Measurements from ENCODE around the gene SEMA3F.

The SEMA3F gene

DNA sequence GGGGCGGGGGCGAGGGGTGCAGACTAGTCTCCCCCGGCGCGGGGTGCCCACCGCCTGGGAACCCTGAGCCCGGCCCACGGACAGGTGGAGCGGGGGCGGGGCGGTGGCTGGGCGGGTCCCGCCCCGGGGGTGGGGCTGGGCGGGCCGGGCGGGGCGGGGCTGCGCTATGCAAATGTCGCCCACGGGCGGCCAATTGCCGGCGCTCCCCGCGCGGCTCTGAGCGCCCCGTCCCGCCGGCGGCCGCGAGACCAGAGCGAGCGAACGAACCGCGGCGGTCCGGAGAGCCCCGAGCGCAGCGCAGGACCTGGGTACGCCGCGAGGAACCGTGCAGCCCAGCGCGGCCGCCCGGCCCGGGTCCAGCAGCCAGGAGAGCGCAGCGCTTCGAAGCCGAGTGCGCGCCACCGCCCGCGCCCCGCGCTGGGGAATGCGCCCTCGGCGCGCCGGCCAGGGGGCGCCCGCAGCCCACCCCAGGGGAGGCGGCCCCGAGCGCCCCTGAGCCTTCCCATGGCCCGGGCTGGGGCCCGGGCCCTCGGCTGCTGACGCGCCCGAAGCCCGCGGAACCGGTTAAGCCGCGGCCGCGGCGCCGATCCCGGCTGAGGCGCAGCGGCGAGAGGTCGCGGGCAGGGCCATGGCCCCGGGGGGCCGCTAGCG lies at the start of gene SEMA3F:
Gene SEMA3F (plus strand): TSS at position 485 of the 651 bp plus-strand sequence. CDS start 4,299 bp downstream, outside the sequence.
- DNase-seq: peak; percentile 68

GRCh38 chr3:50111757-50112156 lies 43.4 kb upstream of the SEMA3F start:
- no peak for DNase-seq

DNA sequence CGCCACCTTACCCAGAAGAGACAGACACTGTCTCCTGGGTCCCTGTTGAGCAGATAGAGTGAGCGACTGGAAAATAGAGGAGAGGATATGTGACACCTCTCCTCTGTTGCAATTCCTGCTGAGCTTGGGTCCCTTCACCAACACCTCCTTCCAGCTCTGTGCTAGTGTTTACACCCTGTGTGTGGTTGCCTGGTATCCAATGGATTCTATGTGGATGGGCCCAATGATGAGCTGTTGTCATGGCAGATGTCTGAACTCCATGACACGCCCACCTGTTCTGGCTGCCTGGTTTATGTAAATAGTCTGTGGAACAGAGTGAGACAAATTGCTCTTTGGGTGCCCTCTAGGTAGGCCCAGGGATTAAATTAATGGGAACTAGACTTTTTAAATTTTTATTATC lies 42.7 kb upstream of the SEMA3F start:
- no peak for DNase-seq

GRCh38 chr3:50117120-50117519 lies 38.0 kb upstream of the SEMA3F start:
- DNase-seq: no peak

DNA sequence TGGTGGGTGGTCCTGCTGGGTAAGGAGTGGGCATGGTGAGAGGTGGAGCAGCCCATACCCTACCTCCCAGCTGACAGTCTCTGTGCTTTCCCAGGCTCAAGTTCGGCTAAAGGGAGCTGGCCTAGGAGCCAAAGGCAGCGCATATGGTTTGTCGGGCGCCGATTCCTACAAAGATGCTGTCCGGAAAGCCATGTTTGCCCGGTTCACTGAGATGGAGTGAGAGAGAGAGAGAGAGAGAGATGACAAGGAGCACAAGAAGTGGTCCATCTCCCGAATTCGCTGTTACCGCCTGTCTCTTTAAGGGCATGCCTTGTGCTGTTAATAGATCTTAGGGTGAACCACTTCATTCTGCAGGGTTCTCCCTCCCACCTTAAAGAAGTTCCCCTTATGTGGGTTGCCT lies 36.9 kb upstream of the SEMA3F start:
- DNase-seq: no peak

- DNase-seq: no peak
These were observed 35.3 kb upstream of the SEMA3F start for GRCh38 chr3:50119786-50120185.

DNA sequence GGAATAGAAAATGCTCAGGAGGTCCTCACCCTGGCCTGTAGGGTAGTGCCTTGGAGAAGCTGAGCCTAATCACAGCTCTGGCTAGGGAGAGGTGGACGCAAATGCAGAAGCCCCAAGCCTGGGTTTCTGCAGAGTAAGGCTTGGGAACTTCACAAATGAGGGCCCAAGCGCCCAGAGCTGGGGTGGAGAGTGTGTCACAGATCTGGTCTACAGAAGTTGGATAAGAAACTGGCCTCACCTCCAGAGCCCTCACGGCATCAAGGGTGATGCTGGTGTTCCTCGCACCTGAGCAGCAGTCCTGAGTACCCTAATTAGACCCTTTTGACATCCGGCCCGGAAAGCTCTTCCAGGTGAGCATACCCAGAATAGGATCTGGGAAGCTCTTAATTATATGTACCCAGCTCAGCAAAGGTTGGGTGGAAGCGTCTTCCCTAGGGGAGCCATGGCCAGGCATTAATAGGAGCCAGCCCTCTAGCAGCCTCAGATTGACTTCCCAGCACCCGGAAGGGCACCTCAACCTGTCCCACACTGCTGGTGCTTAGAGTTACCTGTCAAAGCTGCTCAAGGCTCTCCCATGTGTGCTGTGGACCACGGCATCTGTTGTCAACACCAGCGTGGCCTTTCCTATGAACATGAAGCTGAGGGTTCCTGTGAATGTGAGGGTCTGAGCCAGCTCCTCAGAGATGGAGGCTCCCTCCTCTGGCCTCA lies 34.6 kb upstream of the SEMA3F start:
- no peak for DNase-seq

GRCh38 chr3:50121072-50122032 lies 33.8 kb upstream of the SEMA3F start:
- peak; percentile 74 for DNase-seq

DNA sequence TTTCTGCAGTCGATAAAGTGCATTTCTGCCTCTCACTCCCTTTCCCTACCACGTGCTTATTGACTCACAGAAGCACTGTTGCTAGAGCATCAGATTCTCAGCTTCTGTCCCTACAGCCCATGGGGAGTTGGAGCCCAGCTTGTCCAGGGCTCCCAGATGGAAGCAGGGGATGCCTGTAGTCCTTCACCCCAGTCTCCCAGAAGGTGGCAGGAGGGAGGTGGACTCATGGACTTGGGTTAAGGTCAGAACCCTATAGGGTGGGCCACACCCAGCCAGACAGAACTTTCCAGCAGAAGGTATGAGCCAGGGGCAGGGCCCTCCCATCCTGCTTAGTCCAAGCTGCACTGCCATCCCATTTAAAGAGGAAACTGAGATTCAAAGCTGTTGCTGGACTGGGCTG lies 33.1 kb upstream of the SEMA3F start:
- no peak for DNase-seq

- no peak for DNase-seq
These were observed 32.3 kb upstream of the SEMA3F start for GRCh38 chr3:50122661-50123391.

GRCh38 chr3:50123394-50124051 lies 31.6 kb upstream of the SEMA3F start:
- no peak for DNase-seq

DNA sequence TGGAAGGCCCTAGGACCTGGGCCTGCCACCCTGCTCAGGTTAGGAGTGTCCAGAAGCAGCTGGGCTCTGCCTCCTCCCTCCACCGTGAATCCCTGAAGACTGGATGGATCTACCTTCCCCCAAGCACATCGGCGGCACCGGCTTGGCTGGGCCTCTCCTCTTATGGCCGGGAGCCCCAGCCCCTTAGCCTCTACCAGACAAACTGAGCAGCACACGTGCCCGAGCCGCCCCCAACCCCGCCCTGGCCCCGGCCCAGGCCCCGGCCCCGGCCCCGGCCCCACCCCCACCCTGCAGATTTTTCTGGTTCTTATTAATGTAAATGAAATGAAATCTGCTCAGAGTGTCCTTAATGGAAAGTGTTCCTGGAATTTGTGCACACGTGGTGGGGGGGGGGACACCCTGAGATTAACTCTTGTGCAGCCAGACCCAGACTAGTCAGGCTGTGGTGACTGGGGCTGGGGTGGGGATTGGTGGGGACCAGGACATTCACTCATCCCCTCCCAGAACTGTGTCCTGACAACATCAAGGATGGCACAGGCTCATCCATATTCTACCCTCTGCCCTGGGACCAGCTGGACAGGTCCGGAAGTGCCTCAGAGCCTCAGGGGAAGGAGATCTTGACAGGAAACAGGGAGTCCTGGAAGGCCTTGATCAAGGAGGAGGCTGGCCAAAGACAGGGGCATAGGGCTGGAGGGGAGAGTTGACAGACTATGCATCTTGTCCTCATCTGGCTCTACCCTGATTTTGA lies 30.9 kb upstream of the SEMA3F start:
- no peak for DNase-seq

- no peak for DNase-seq
These were observed 30.3 kb upstream of the SEMA3F start for GRCh38 chr3:50124800-50125178.

GRCh38 chr3:50125541-50126286 lies 29.4 kb upstream of the SEMA3F start:
- no peak for DNase-seq

GRCh38 chr3:50126287-50127211 lies 28.6 kb upstream of the SEMA3F start:
- no peak for DNase-seq

GRCh38 chr3:50127251-50127691 lies 27.9 kb upstream of the SEMA3F start:
- no peak for DNase-seq

DNA sequence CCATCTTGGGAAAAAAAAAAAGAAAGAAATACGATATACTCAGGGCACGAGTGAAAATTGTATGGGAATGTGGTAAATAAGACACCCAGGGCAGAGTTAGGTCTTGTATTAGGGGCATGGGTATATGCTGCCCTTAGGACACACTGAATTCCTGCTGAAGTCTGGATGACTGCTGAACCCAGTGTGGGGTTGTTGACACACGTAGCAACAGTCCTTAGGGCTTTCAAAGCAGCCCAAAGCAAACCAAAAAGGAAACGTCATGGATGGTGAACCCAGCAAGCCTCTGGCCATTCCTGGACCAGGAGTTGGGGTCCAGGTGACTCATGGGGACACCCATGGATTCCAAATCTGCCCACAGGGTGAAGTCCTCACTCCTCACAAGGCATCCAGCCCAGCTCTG lies 27.1 kb upstream of the SEMA3F start:
- no peak for DNase-seq

GRCh38 chr3:50130436-50130835 lies 24.7 kb upstream of the SEMA3F start:
- DNase-seq: no peak

Data from activated naive CD4-positive, alpha-beta T cell treated with Interleukin-2 at 50 U/mL for 16 hours (primary cell).